Omental fat pad (tissue), 4 donors: Measurements from ENCODE around the gene MALRD1. TPM values are rescaled to one million over a fixed set of nuclear protein-coding genes. Genes with fewer than 3 reads are reported as not detected.

Source experiments
- ATAC-seq: fragments of 150-250 bp; one replicate; pipeline ENCODE4 v1.9.1; 2016; ENCODE audit warnings: mild to moderate bottlenecking, moderate library complexity; ENCODE audit not compliant: low FRiP score
- DNase-seq: peaks from one replicate; pipeline ENCODE4 v3.0.0-alpha.2; 2019; ENCODE audit warnings: low spot score
- total RNA-seq, 4 donors: library from RNA; depleted of rRNA; stranded (reverse); fragments of >200 nt; gene quantifications; one replicate each; pipeline ENCODE4 v1.1.0, GENCODE V29; 2016
- TF ChIP-seq, protein P1 (sequence below), 3 donors: fragments of 450-650 bp; IDR thresholded peaks; one replicate each; pipeline ENCODE4 v1.5.1; 2016 to 2017; ENCODE audit warnings: antibody characterized with exemption in 3 of 3, mild to moderate bottlenecking in 3 of 3, moderate library complexity in 2 of 3

Gene MALRD1
- total RNA-seq, 4 donors from 2014 or later = 0.93 to 2.4 (median 1.4) TPM

GRCh38 chr10:19097151-19097550 is 48.5 kb downstream of the MALRD1 start:
- no peak for DNase-seq
- TF ChIP-seq, protein P1, sequence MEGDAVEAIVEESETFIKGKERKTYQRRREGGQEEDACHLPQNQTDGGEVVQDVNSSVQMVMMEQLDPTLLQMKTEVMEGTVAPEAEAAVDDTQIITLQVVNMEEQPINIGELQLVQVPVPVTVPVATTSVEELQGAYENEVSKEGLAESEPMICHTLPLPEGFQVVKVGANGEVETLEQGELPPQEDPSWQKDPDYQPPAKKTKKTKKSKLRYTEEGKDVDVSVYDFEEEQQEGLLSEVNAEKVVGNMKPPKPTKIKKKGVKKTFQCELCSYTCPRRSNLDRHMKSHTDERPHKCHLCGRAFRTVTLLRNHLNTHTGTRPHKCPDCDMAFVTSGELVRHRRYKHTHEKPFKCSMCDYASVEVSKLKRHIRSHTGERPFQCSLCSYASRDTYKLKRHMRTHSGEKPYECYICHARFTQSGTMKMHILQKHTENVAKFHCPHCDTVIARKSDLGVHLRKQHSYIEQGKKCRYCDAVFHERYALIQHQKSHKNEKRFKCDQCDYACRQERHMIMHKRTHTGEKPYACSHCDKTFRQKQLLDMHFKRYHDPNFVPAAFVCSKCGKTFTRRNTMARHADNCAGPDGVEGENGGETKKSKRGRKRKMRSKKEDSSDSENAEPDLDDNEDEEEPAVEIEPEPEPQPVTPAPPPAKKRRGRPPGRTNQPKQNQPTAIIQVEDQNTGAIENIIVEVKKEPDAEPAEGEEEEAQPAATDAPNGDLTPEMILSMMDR (IDR thresholded peaks at IDR 0.05) = no peak
- no peak for ATAC-seq

- TF ChIP-seq, protein P1 (IDR thresholded peaks at IDR 0.05) = no peak
- DNase-seq (no peak), ATAC-seq (no peak)
Observed at GRCh38 chr10:19098803-19099202, 50.2 kb downstream of the MALRD1 start.

DNA sequence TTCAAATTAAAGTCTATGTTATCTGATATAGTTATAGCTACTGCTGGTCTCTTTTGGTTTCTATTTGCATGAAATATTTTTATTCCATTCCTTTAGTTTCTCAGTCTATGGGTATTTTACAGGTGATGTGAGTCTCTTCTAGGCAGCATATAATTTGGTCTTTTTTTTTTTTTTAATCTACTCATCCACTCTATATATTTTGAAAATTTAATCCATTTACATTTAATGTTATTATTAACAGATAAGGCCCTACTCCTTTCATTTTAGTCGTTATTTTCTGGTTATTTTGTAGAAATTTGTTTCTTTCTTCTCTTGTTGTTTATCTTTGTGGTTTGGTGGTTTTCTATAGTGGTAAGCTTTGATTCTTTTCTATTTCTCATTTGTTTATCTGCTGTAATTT is 58.8 kb downstream of the MALRD1 start:
- DNase-seq = no peak
- TF ChIP-seq, protein P1 (IDR thresholded peaks at IDR 0.05) = no peak
- ATAC-seq = no peak

- DNase-seq (no peak), ATAC-seq (no peak)
- TF ChIP-seq, protein P1 (IDR thresholded peaks at IDR 0.05) = no peak
Observed at GRCh38 chr10:19111501-19112267, 63.1 kb downstream of the MALRD1 start.

- TF ChIP-seq, protein P1 (IDR thresholded peaks at IDR 0.05) = no peak
- ATAC-seq (no peak), DNase-seq (no peak)
Observed at GRCh38 chr10:19117438-19117837, 68.8 kb downstream of the MALRD1 start.

- TF ChIP-seq, protein P1 (IDR thresholded peaks at IDR 0.05) = no peak
- DNase-seq = no peak
- ATAC-seq = no peak
Observed at GRCh38 chr10:19119191-19119590, 70.6 kb downstream of the MALRD1 start.

GRCh38 chr10:19120381-19120908 is 71.8 kb downstream of the MALRD1 start:
- no peak for DNase-seq
- no peak for ATAC-seq
- TF ChIP-seq, protein P1 (IDR thresholded peaks at IDR 0.05) = no peak
